Aorta (tissue), 5 donors: Measurements from ENCODE around the gene NR2C2. TPM values are rescaled to one million over a fixed set of nuclear protein-coding genes. Genes with fewer than 3 reads are reported as not detected.
"Not testable (repeated sequence)": the region's sequence is repeated elsewhere in the genome, so short reads cannot be mapped to it uniquely, and the experiment has no call there.

Source experiments
- ATAC-seq: fragments of 200-7000 bp; cut with Tn5 transposase; one replicate; pipeline ENCODE4 v1.9.1; 2022; ENCODE audit warnings: moderate library complexity; ENCODE audit not compliant: low FRiP score
- DNase-seq, 2 donors: peaks; one replicate each; pipeline ENCODE4 v3.0.0-alpha.2; 2020
- H3K27ac ChIP-seq, 2 donors: one replicate each; pipeline ENCODE4 v1.5.1; 2013; ENCODE audit warnings: low read length in 2 of 2, mild to moderate bottlenecking in 2 of 2, moderate library complexity in 2 of 2, control low read depth in 1 of 2, inconsistent platforms in 1 of 2, low read depth in 1 of 2
- H3K27me3 ChIP-seq, 2 donors: one replicate each; pipeline ENCODE4 v1.6.1; 2013; ENCODE audit warnings: control low read depth in 1 of 2, low read length in 1 of 2, mild to moderate bottlenecking in 1 of 2, moderate library complexity in 1 of 2; ENCODE audit not compliant: insufficient read depth in 2 of 2, control insufficient read depth in 1 of 2
- H3K36me3 ChIP-seq, 2 donors: one replicate each; pipeline ENCODE4 v1.6.1; 2013; ENCODE audit warnings: control low read depth in 1 of 2, low read length in 1 of 2, mild to moderate bottlenecking in 1 of 2; ENCODE audit not compliant: insufficient read depth in 2 of 2, control insufficient read depth in 1 of 2
- H3K4me1 ChIP-seq, 2 donors: one replicate each; pipeline ENCODE4 v1.6.1; 2013; ENCODE audit warnings: low read length in 2 of 2, control low read depth in 1 of 2, mild to moderate bottlenecking in 1 of 2, moderate library complexity in 1 of 2; ENCODE audit not compliant: insufficient read depth in 2 of 2, control insufficient read depth in 1 of 2
- H3K4me3 ChIP-seq, 2 donors: one replicate each; pipeline ENCODE4 v1.5.1; 2013; ENCODE audit warnings: low read length in 2 of 2, control low read depth in 1 of 2, mild to moderate bottlenecking in 1 of 2
- H3K9me3 ChIP-seq: one replicate; pipeline ENCODE4 v1.6.1; 2013; ENCODE audit warnings: mild to moderate bottlenecking, low read length; ENCODE audit not compliant: control insufficient read depth
- WGBS, 2 donors: extraction: QIAGEN DNeasy Blood & Tissue Kit; methylation state at CpG; one replicate each; pipeline ENCODE4 v1.1.7; 2013; 5-methylcytosine and 5-hydroxymethylcytosine counted together
- intact Hi-C, 2 donors: fragments of 100-400 bp; cut with DNase I; formaldehyde crosslinking; loops; one replicate each; pipeline versions ENCODE4 v1.14.2 to v1.15.0; 2022
- polyA plus RNA-seq, 2 donors: library from polyadenylated mRNA; stranded (reverse); fragments of 200-250 nt; gene quantifications; one replicate each; pipeline ENCODE4 v1.2.3, GENCODE V29; 2013
- total RNA-seq, 2 donors: library from RNA; stranded (reverse); fragmentation: NEBNext Ultra II Directional; extraction: Animal tissue kit (Norgen Biotek cat#: 25700); gene quantifications; one replicate each; pipeline ENCODE4 v1.2.1, GENCODE V29; 2021
- donor health status: healthy with polysubstance abuse.
- donor health status: Bipolar disorder and iron deficiency.
- donor health status: DM: no; HTN: no; CAD: no.
- donor health status: DM: no; HTN: no; CAD: no.
- donor health status: DM: yes; HTN: yes; CAD: no.

Gene NR2C2
- total and polyA plus RNA-seq, 4 donors: 4.3 to 55.7 (median 32.4) TPM

DNA sequence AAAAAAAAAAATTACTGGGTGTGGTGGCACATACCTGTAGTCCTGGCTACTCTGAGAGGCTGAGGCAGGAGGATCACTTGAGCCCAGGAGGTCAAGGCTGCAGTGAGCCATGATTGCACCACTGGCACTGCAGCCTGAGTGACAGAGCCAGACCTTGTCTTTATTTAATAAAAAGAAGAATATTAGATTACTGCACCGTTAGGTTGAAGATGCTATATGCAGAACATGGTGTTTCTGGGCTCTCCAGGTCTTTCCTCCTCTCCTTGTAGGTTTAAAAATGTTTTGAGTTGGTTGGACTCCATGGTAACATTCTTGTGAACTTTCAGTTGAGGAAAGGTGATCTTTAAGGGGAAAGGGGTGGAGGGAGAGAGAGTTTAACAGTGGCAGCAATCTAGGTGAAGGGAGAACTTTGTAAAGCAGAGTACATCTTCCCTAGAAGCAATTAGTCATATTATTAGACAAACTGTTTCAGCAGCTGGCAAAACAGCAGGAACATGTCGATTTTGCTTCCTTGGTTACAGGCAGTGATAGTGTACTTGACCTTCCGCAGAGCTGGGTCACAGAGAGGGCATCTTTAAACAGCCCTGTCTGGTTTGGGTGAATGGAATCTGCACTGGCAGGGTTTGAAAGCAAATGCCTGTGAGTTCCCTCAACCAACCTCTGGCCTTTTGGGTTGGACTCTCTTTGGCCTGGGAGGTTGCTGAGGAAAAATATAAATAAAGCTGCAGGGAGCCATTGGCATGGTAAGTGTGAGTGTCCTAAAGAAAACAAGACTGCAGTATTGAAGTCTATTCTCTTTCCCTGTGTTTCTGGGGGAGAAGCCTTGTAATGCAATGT lies 42.8 kb downstream of the NR2C2 start:
- DNase-seq: no peak
- Histone ChIP-seq H3K9me3 (no peaks in the 10 kb centered on the region), H3K4me1 (peaks cover 5 to 8% of the 10 kb centered on the region in 2 donors), H3K36me3 (no peaks in the 10 kb centered on the region), H3K4me3 (no peak overlapping the region), H3K27me3 (no peaks in the 10 kb centered on the region), H3K27ac (no peak overlapping the region)
- WGBS, 2 donors: 56 to 57% methylated on average over 3 of the region's 3 CpGs
- intact Hi-C loops: no loop called here
- ATAC-seq: no peak

GRCh38 chr3:14990780-14991148 lies 43.4 kb downstream of the NR2C2 start:
- H3K4me3 ChIP-seq: no peak overlapping the region
- no peaks in the 10 kb centered on the region for H3K9me3 ChIP-seq
- WGBS, 2 donors: 46 to 50% methylated on average over 2 of the region's 2 CpGs
- DNase-seq (no peak), ATAC-seq (no peak)
- peaks cover 5 to 8% of the 10 kb centered on the region in 2 donors for H3K4me1 ChIP-seq
- H3K36me3 ChIP-seq: no peaks in the 10 kb centered on the region
- intact Hi-C loops: no loop called here
- H3K27me3 ChIP-seq: no peaks in the 10 kb centered on the region
- H3K27ac ChIP-seq: no peak overlapping the region

DNA sequence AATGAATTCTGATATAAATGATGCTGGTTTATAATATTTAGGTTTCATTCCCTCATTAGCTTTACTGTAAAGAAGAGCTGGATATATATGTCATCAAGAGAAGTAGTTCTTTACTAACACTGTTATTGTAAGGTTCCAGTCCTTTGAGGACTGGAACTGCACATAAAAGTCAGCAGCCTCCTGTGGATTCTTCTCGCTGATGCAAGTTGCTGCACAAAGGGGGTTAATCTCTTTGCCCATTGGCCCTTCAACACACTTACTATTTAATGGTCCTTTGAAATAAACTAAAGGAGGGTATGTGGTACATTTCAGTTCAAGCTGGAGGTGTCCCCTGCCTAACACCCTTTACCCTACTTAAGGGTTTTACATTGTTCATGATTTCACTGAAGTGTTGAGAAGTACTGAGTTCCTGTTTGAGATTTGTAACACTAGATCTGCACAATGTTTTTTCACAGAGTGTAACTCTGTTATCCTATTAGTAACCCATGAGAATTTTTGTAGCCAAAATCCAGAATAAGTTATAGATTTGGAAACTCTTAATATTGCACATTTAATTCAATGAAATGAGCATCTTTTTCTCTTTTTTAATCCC lies 43.9 kb downstream of the NR2C2 start:
- no peaks in the 10 kb centered on the region for H3K36me3 ChIP-seq
- no peaks in the 10 kb centered on the region for H3K9me3 ChIP-seq
- no peaks in the 10 kb centered on the region for H3K27me3 ChIP-seq
- DNase-seq (no peak), ATAC-seq (no peak)
- intact Hi-C loops: no loop called here
- H3K4me3 ChIP-seq: no peak overlapping the region
- 86 to 100% methylated on average over 1 of the region's 1 CpG for WGBS, 2 donors
- peaks cover 5 to 8% of the 10 kb centered on the region in 2 donors for H3K4me1 ChIP-seq
- H3K27ac ChIP-seq: no peak overlapping the region

DNA sequence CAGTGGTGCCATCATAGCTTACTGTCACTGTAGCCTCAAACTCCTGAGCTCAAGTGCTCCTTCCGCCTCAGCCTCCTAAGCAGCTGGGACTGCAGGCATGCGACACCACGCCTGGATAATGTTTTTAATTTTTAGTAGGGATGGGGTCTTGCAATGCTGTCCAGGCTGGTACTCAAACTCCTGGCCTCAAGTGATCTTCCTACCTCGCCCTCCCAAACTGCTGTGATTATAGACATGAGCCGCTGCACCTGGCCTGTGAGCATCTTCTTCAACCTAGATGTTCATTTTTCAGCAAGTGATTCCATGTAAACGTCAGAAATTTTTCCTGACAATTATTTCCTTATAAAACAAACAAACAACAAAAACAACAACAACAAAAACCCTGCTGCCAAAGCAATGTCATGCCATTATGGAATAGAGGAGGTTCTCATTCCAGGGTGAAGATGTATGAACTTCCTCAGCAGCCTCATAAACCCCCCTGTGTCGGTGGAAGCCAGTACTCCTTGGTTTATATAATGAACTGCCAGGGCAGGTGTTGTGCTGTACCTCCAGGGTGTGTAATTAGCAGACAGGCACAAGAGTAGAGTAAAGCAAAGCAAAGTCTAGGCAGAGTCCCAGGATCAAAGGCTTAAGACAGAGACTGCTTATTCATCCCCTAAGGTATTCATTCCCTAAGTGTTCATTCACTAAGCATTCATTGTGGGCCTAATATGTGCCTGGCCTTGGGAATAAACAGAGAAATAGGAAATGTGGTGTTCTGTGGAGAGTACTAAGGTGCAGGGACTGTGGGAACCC lies 44.6 kb downstream of the NR2C2 start:
- Histone ChIP-seq H3K4me1 (peaks cover 5 to 8% of the 10 kb centered on the region in 2 donors), H3K4me3 (no peak overlapping the region), H3K9me3 (no peaks in the 10 kb centered on the region), H3K27me3 (no peaks in the 10 kb centered on the region), H3K27ac (no peak overlapping the region), H3K36me3 (no peaks in the 10 kb centered on the region)
- 92 to 93% methylated on average over 7 of the region's 7 CpGs for WGBS, 2 donors
- no peak for ATAC-seq
- DNase-seq: no peak
- intact Hi-C loops: no loop called here

- H3K27me3 ChIP-seq: no peaks in the 10 kb centered on the region
- ATAC-seq (no peak), DNase-seq (no peak)
- no peaks in the 10 kb centered on the region for H3K9me3 ChIP-seq
- no peak overlapping the region for H3K4me3 ChIP-seq
- H3K36me3 ChIP-seq: no peaks in the 10 kb centered on the region
- intact Hi-C loops: no loop called here
- H3K4me1 ChIP-seq: no peaks in the 10 kb centered on the region
- WGBS, 2 donors: 97% methylated on average over 1 of the region's 1 CpG
- no peak overlapping the region for H3K27ac ChIP-seq
Measured at GRCh38 chr3:14997941-14998340, 50.6 kb downstream of the NR2C2 start.

DNA sequence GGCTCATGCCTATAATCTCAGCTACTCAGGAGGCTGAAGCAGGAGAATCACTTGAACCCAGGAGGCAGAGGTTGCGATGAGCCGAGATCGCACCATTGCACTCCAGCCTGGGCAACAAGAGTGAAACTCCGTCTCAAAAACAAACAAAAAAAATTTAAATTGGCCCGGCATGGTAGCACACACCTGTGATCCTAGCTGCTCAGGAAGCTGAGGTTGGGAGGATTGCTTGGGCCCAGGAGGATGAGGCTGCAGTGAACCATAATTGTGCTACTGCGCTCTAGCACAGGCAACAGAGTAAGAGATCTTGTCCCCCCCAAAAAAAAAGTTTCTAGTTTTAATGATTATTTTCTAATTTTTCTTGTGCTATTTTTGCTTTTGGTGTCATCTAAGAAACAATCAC lies 51.8 kb downstream of the NR2C2 start:
- H3K36me3 ChIP-seq, H3K27ac ChIP-seq, H3K4me1 ChIP-seq, DNase-seq, H3K27me3 ChIP-seq, ATAC-seq, H3K4me3 ChIP-seq, intact Hi-C loops, H3K9me3 ChIP-seq: not testable (repeated sequence)
- WGBS, 2 donors: 96 to 97% methylated on average over 6 of the region's 6 CpGs

DNA sequence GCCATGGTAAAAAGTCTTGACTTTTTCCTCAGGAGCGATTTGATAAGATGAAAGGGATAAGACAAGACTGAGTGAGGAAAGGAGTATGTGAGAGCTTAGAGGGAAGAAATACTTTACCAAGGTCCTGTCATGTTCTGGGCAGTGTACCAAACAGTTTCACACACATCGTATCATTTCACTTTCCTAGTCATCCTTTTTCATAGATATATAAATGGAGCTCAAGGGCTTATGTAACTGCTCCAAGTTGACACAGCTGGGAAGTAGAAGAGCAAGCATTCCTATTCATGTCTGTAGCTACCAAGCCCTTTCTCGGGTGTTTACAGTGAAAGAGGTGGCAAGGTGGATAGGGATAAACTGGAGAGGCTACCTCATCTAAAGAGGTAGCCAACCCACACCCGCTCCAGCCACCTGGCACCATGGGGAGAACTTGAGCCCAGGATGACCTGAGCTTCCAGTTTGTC lies 60.3 kb downstream of the NR2C2 start:
- Histone ChIP-seq H3K4me3 (no peak overlapping the region), H3K36me3 (peaks cover under 1 to 5% of the 10 kb centered on the region in 2 donors), H3K27ac (no peak overlapping the region), H3K27me3 (no peaks in the 10 kb centered on the region), H3K4me1 (no peaks in the 10 kb centered on the region), H3K9me3 (no peaks in the 10 kb centered on the region)
- no peak for ATAC-seq
- 59 to 64% methylated on average over 4 of the region's 4 CpGs for WGBS, 2 donors
- intact Hi-C loops: no loop called here
- DNase-seq: no peak

DNA sequence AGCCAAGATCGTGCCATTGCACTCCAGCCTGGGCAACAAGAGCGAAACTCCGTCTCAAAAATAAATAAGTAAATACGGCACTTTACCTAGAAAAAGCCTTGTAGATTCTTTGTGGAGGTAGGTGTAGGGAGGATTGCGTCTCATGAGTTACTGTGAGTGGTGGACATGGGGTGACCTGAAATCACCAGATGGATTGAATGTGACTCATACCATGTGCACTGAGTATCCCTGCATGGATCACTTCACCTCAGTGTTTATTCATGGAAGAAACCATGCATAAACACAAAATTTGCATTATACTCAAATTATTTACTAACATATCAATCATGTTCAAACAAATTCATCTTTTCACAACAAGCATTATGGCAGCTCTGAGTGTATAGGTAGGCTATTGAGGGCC lies 61.8 kb downstream of the NR2C2 start:
- intact Hi-C loops: no loop called here

More for the DNA sequence above, 61.8 kb downstream of the NR2C2 start:
- no peaks in the 10 kb centered on the region for H3K9me3 ChIP-seq
- 97 to 98% methylated on average over 5 of the region's 5 CpGs for WGBS, 2 donors
- peaks cover 3 to 12% of the 10 kb centered on the region in 2 donors for H3K36me3 ChIP-seq
- no peaks in the 10 kb centered on the region for H3K4me1 ChIP-seq
- no peak for DNase-seq
- no peak overlapping the region for H3K27ac ChIP-seq
- H3K4me3 ChIP-seq: no peak overlapping the region
- no peaks in the 10 kb centered on the region for H3K27me3 ChIP-seq
- no peak for ATAC-seq
